Eye (tissue), 1 donor: Measurements from ENCODE around the gene HERPUD1.

Experiments
- DNase-seq: peaks from one replicate; pipeline ENCODE4 v3.0.0-alpha.2; 2015

Gene HERPUD1

GRCh38 chr16:56936491-56936890 lies 4.5 kb downstream of the HERPUD1 start:
- no peak for DNase-seq

DNA sequence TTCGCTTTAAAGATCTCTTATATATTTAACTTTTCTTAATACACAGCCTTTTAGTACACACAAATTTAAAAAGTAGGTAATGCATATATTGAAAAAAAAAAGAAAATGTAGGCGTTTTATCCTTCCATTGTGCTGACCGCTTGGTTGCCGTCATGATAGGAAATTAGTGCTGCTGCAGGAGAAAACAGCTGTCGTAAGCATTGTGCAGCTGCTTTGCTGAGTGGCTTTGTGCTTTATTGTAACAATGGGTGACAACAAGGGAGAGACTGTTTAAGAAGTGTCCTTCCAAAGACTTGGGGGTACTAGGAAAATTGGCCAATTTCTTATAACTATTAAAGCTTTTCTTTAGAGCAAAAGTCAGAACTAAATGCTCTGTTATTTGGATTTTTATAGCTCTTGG lies 5.0 kb downstream of the HERPUD1 start:
- DNase-seq: peak; percentile 49

- DNase-seq: no peak
Measured at GRCh38 chr16:56938664-56939513, 6.9 kb downstream of the HERPUD1 start.

DNA sequence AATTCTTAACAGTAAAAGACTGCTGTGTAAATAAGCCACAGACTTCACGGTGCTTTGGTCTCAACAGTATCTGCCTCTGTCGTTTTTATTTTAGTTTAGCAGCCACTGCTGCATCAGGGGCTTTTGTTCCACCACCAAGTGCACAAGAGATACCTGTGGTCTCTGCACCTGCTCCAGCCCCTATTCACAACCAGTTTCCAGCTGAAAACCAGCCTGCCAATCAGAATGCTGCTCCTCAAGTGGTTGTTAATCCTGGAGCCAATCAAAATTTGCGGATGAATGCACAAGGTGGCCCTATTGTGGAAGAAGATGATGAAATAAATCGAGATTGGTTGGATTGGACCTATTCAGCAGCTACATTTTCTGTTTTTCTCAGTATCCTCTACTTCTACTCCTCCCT lies 7.9 kb downstream of the HERPUD1 start:
- DNase-seq: no peak

- no peak for DNase-seq
Measured at GRCh38 chr16:56941092-56941491, 9.2 kb downstream of the HERPUD1 start.

DNA sequence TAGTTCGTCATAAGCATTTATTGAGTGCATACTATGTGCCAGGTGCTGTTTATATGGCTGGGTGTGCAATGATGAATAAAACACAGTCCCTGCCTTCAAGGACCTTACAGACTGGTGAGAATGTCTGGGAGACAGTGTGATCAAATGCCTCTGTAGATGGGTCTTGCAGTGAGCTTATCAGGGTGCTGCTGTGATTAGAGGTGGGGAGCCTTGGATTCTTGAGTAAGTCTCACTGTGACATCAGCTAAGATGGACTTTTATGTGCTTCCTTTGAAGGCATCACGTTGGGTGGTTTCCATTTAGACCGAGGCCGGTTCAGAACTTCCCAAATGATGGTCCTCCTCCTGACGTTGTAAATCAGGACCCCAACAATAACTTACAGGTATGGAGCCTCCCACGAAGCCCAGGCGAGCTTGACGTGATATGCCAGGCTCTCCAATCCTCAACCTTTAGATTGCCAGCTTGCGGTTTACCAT lies 10.0 kb downstream of the HERPUD1 start:
- no peak for DNase-seq

GRCh38 chr16:56943761-56944375 lies 11.9 kb downstream of the HERPUD1 start:
- DNase-seq: no peak

GRCh38 chr16:56944954-56945839 lies 13.3 kb downstream of the HERPUD1 start:
- no peak for DNase-seq

GRCh38 chr16:56945847-56946527 lies 14.0 kb downstream of the HERPUD1 start:
- DNase-seq: no peak

- no peak for DNase-seq
Measured at GRCh38 chr16:56946767-56947603, 15.0 kb downstream of the HERPUD1 start.

GRCh38 chr16:56947604-56947995 lies 15.7 kb downstream of the HERPUD1 start:
- no peak for DNase-seq

- no peak for DNase-seq
Measured at GRCh38 chr16:56948234-56948633, 16.3 kb downstream of the HERPUD1 start.

DNA sequence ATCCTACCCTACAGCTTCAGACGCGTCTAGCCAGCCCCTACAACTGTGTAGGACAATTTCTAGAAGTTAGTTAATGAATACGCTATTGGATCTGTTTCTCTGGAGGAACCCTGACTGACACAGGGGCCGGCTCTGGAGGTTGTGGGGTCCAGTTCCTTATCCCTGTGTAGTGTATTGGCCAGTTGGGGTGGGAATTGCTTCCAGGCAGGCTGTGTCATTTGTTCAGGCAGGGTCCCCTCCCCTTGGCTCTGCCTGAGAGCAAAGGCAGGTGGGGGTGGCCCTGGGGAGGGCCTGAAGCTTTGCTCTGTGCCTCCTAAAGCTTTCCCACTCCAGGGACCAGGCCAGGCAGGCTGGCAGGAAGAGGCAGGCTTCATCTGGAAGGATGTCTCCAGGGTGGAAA lies 18.1 kb downstream of the HERPUD1 start:
- DNase-seq: no peak

DNA sequence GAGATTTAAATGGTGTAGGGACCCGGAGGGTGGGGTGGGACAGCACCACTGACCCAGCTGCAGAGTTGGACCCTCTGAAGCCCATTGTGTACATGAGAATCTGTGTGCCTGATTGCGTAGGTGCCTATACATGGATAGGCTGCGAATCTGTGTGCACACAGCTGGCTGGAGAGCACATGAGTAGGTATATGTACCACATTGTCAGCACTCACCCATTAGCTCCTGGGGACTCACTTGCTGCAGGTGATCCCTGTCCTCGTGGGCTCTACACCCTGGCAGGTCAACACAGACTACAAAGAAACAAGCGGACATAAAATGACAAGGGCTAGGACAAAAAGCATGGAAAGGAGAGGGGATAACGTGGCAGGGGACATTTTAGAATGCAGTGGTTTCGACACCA lies 18.5 kb downstream of the HERPUD1 start:
- DNase-seq: no peak

GRCh38 chr16:56950881-56951771 lies 19.2 kb downstream of the HERPUD1 start:
- DNase-seq: peak; percentile 60

DNA sequence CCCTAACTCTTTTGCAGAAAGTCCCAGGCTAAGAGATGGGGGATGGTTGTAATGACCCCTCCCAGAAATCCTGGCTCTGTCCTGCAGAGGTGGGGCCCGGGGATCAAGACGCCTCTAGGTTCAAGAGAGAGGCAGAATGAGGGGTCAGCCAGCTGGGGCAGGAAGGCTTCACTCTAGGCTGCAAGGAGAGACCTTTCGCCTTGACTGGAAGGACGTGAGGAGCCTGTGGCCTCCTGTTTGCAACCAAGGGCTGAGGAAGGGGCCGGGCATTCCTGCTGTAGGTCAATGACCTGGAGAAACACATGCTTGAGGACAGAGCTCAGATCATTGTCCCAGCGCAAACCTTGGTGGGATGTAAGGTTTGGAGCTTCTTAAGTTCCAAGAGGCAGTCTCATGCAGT lies 21.1 kb downstream of the HERPUD1 start:
- no peak for DNase-seq

GRCh38 chr16:56956076-56956475 lies 24.1 kb downstream of the HERPUD1 start:
- DNase-seq: no peak

- DNase-seq: no peak
Measured at GRCh38 chr16:56956756-56957155, 24.8 kb downstream of the HERPUD1 start.

GRCh38 chr16:56960681-56961281 lies 28.8 kb downstream of the HERPUD1 start:
- no peak for DNase-seq

DNA sequence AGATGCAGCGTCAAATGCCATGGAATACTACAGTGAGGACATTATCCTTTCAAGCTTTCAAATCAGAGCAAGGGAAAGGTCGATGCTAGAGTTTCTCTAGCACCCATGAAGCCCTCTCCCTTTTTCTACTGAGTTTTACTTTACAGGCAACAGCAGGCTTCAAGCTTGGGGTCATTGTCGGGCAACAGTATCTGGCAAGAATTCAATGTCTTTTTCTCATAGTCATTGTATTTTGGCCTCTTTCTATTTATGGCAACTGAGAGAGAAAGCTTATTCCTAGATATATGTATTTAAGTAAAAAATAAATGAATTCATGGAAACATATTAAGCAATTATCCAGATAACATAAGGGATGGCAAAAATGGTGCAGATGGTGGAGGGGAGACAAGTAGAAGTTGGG lies 29.4 kb downstream of the HERPUD1 start:
- DNase-seq: no peak
